RKO (cell line): ENCODE data around the gene HSF2.
"Not testable (repeated sequence)": the region's sequence is repeated elsewhere in the genome, so short reads cannot be mapped to it uniquely, and the experiment has no call there.

Source experiments
- DNase-seq: peaks from one replicate; pipeline ENCODE4 v3.0.0-alpha.2; 2016; ENCODE audit warnings: low spot score

The HSF2 gene

GRCh38 chr6:122454673-122455072, 55.2 kb downstream of the HSF2 start:
- no peak for DNase-seq

- not testable (repeated sequence) for DNase-seq
These were observed 55.7 kb downstream of the HSF2 start for GRCh38 chr6:122455116-122455515.

GRCh38 chr6:122458087-122458486, 58.6 kb downstream of the HSF2 start:
- no peak for DNase-seq

GRCh38 chr6:122459240-122459639, 59.8 kb downstream of the HSF2 start:
- no peak for DNase-seq

- not testable (repeated sequence) for DNase-seq
These were observed 60.5 kb downstream of the HSF2 start for GRCh38 chr6:122459865-122460416.

- no peak for DNase-seq
These were observed 62.4 kb downstream of the HSF2 start for GRCh38 chr6:122461885-122462284.

- peak; percentile 92 for DNase-seq
These were observed 71.9 kb downstream of the HSF2 start, which contains the start of gene SERINC1 for GRCh38 chr6:122471107-122472021. Gene SERINC1, minus strand, starts transcription at chr6:122471807. Its CDS starts 70 bp downstream, at chr6:122471737.

- no peak for DNase-seq
These were observed 72.5 kb downstream of the HSF2 start for GRCh38 chr6:122472022-122472340.

GRCh38 chr6:122476131-122476530, 76.7 kb downstream of the HSF2 start:
- peak; percentile 61 for DNase-seq

- DNase-seq = no peak
These were observed 83.3 kb downstream of the HSF2 start for GRCh38 chr6:122482750-122483080.
